WTC11 (cell line): ENCODE results near the gene ANKRD22. TPM values are rescaled to one million over a fixed set of nuclear protein-coding genes. Genes with fewer than 3 reads are reported as not detected.
A peak's percentile ranks its signal among the peaks of the same experiment; 100 is the strongest.

Experiments
- ATAC-seq: fragments of 200-7000 bp; cut with Tn5 transposase; 2 replicates; pipeline ENCODE4 v1.10.0; 2021; ENCODE audit warnings: mild to moderate bottlenecking, moderate library complexity
- CTCF ChIA-PET: fragments of 300-600 bp; sonication (Branson Sonifier 250); formaldehyde crosslinking; loops from one replicate; lab custom pipeline; 2021; ENCODE audit warnings: antibody characterized with exemption; lab: Charles Lee
- POLR2A ChIA-PET: fragments of 350-600 bp; sonication (Branson Sonifier 250); formaldehyde crosslinking; loops from one replicate; lab custom pipeline; 2021; ENCODE audit warnings: antibody characterized with exemption; lab: Charles Lee
- DNase-seq: peaks from one replicate; pipeline ENCODE4 v3.0.0; 2021; ENCODE audit warnings: low spot score
- H3K27ac Mint-ChIP-seq: 2 replicates; pipeline ENCODE4 v1.8.0; 2021; ENCODE audit warnings: mixed read lengths
- H3K27me3 Mint-ChIP-seq: 2 replicates; pipeline ENCODE4 v1.8.0; 2021; ENCODE audit warnings: low read depth, mild to moderate bottlenecking, moderate library complexity, mixed read lengths
- H3K36me3 Mint-ChIP-seq: 2 replicates; pipeline ENCODE4 v1.8.0; 2021; ENCODE audit warnings: mixed read lengths
- H3K4me1 Mint-ChIP-seq: 2 replicates; pipeline ENCODE4 v1.8.0; 2022; ENCODE audit warnings: mixed read lengths
- H3K4me3 Mint-ChIP-seq: 2 replicates; pipeline ENCODE4 v1.8.0; 2021; ENCODE audit warnings: mild to moderate bottlenecking, moderate library complexity, mixed read lengths
- H3K9me3 Mint-ChIP-seq: 2 replicates; pipeline ENCODE4 v1.8.0; 2021; ENCODE audit warnings: mixed read lengths
- AFF4 ChIP-seq: sonication (generic); formaldehyde crosslinking; IDR thresholded peaks from 2 replicates; pipeline ENCODE4 v1.8.1; 2023; ENCODE audit warnings: mild to moderate bottlenecking, missing genetic modification reagents, borderline replicate concordance
- CDX4 ChIP-seq: fragments of 250-450 bp; sonication (Bioruptor Pico); IDR thresholded peaks from 2 replicates; pipeline ENCODE4 v1.9.0; 2021; ENCODE audit warnings: moderate library complexity, mild to moderate bottlenecking, inconsistent platforms, borderline replicate concordance
- CREM ChIP-seq: sonication (generic); formaldehyde crosslinking; IDR thresholded peaks from 2 replicates; pipeline ENCODE4 v1.8.1; 2022; ENCODE audit warnings: mild to moderate bottlenecking, missing genetic modification reagents, moderate library complexity
- CTCF ChIP-seq: fragments of 200-600 bp; IDR thresholded peaks from 2 replicates; pipeline ENCODE4 v1.8.0; 2022; ENCODE audit warnings: antibody characterized with exemption
- ELF4 ChIP-seq: sonication (generic); formaldehyde crosslinking; IDR thresholded peaks from 2 replicates; pipeline ENCODE4 v1.8.1; 2022; ENCODE audit warnings: low read depth, mild to moderate bottlenecking, moderate library complexity, missing genetic modification reagents
- FOXP1 ChIP-seq: sonication (generic); formaldehyde crosslinking; IDR thresholded peaks from 2 replicates; pipeline ENCODE4 v1.8.0; 2022; ENCODE audit warnings: missing genetic modification reagents, mild to moderate bottlenecking, moderate library complexity, borderline replicate concordance
- GABPB1 ChIP-seq: sonication (generic); formaldehyde crosslinking; IDR thresholded peaks from 2 replicates; pipeline ENCODE4 v1.8.1; 2023; ENCODE audit warnings: mild to moderate bottlenecking, missing genetic modification reagents
- MLX ChIP-seq: sonication (generic); formaldehyde crosslinking; IDR thresholded peaks from 2 replicates; pipeline ENCODE4 v1.8.1; 2023; ENCODE audit warnings: mild to moderate bottlenecking, missing genetic modification reagents, moderate library complexity
- MYBL2 ChIP-seq: sonication (generic); formaldehyde crosslinking; IDR thresholded peaks from 2 replicates; pipeline ENCODE4 v1.8.1; 2023; ENCODE audit warnings: mild to moderate bottlenecking, moderate library complexity, missing genetic modification reagents
- SMAD3 ChIP-seq: sonication (generic); formaldehyde crosslinking; IDR thresholded peaks from 2 replicates; pipeline ENCODE4 v1.8.0; 2022; ENCODE audit warnings: missing genetic modification reagents, mild to moderate bottlenecking, borderline replicate concordance
- SMAD4 ChIP-seq: sonication (generic); formaldehyde crosslinking; IDR thresholded peaks from 2 replicates; pipeline ENCODE4 v1.8.0; 2022; ENCODE audit warnings: mild to moderate bottlenecking, missing genetic modification reagents
- TEAD4 ChIP-seq: sonication (generic); formaldehyde crosslinking; IDR thresholded peaks from 2 replicates; pipeline ENCODE4 v1.8.0; 2022; ENCODE audit warnings: mild to moderate bottlenecking, missing genetic modification reagents
- ZNF416 ChIP-seq: fragments of 250-450 bp; sonication (Bioruptor Pico); IDR thresholded peaks from 2 replicates; pipeline ENCODE4 v1.9.0; 2021; ENCODE audit warnings: mild to moderate bottlenecking, inconsistent platforms
- ZNF532 ChIP-seq: fragments of 250-450 bp; sonication (Bioruptor Pico); IDR thresholded peaks from 2 replicates; pipeline ENCODE4 v1.9.0; 2021; ENCODE audit warnings: mild to moderate bottlenecking, borderline replicate concordance
- ZSCAN18 ChIP-seq: fragments of 250-450 bp; sonication (Bioruptor Pico); IDR thresholded peaks from 2 replicates; pipeline ENCODE4 v2.1.2; 2022; ENCODE audit warnings: mild to moderate bottlenecking, moderate library complexity
- total RNA-seq: library from RNA; stranded (reverse); gene quantifications from 3 replicates; pipeline ENCODE4 v1.2.3, GENCODE V29; 2021

Gene ANKRD22
- total RNA-seq, 1 experiment from 2014 or later: not detected

GRCh38 chr10:88835096-88835909, 16.3 kb downstream of the ANKRD22 start:
- Mint-ChIP-seq H3K4me1 (no peaks in the 10 kb centered on the region), H3K27ac (no peak overlapping the region), H3K4me3 (no peak overlapping the region), H3K27me3 (no peaks in the 10 kb centered on the region; the same call in 1 of the 2 replicates), H3K9me3 (no peaks in the 10 kb centered on the region), H3K36me3 (no peaks in the 10 kb centered on the region)
- ChIA-PET POLR2A (no interaction called here), CTCF (interaction anchor here (0.7 to 4.0 kb wide), 10 partner anchors 9 to 155 kb away, joined by 3 to 84 read pairs (median 4); partner anchors contain the start of genes FAS and STAMBPL1)
- no peak for TF ChIP-seq SMAD4
- no peak for TF ChIP-seq AFF4 (CRISPR knock-in tag)
- peak; percentile 70 for TF ChIP-seq CTCF
- TF ChIP-seq ZSCAN18 (CRISPR knock-in tag): no peak
- TF ChIP-seq ZNF532 (CRISPR knock-in tag): no peak
- TF ChIP-seq ELF4 (CRISPR knock-in tag): no peak
- no peak for TF ChIP-seq TEAD4
- ATAC-seq: peak; percentile 93
- peak; percentile 81 for DNase-seq

GRCh38 chr10:88833723-88834122, 17.9 kb downstream of the ANKRD22 start:
- H3K27ac Mint-ChIP-seq: no peak overlapping the region
- H3K36me3 Mint-ChIP-seq: no peaks in the 10 kb centered on the region
- no peak overlapping the region for H3K4me3 Mint-ChIP-seq
- ChIA-PET CTCF (interaction anchor here (0.7 to 4.0 kb wide), 2 partner anchors 100 to 157 kb away, joined by 4 to 84 read pairs; partner anchors contain the start of gene FAS), POLR2A (no interaction called here)
- DNase-seq (no peak), ATAC-seq (no peak)
- no peaks in the 10 kb centered on the region for H3K4me1 Mint-ChIP-seq
- H3K27me3 Mint-ChIP-seq: no peaks in the 10 kb centered on the region
- H3K9me3 Mint-ChIP-seq: no peaks in the 10 kb centered on the region
- TF ChIP-seq MLX (CRISPR knock-in tag) (no peak), SMAD3 (CRISPR knock-in tag) (no peak), CDX4 (no peak), ZNF416 (CRISPR knock-in tag) (no peak), GABPB1 (CRISPR knock-in tag) (no peak), TEAD4 (no peak), FOXP1 (CRISPR knock-in tag) (no peak), MYBL2 (CRISPR knock-in tag) (no peak), CREM (CRISPR knock-in tag) (no peak)
